ENCODE data around the gene ATG7.
A peak's percentile ranks its signal among the peaks of the same experiment; 100 is the strongest.
"Not testable (repeated sequence)": the region's sequence is repeated elsewhere in the genome, so short reads cannot be mapped to it uniquely, and the experiment has no call there.

Gene ATG7

DNA sequence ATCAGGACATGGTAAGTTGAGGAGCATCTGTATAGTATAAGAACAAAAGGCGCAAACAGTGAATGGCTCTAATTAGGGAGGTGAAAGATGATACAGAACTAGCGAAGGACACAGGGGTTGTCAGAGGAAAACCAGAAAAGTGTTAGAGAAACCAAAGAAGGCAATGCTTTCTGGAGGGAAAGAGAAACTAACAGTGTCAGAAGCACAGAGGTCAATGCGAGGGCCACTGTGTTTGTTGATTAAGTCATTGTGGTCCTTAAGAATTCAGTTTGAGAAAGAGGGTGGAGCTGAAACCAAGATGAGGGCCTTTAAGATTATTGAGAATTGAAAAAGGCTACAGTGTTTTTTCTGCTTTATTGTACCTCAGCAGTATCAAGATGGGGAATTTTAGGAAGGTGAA, 28.8 kb downstream of the ATG7 start:
- DNase-seq: no peak

DNA sequence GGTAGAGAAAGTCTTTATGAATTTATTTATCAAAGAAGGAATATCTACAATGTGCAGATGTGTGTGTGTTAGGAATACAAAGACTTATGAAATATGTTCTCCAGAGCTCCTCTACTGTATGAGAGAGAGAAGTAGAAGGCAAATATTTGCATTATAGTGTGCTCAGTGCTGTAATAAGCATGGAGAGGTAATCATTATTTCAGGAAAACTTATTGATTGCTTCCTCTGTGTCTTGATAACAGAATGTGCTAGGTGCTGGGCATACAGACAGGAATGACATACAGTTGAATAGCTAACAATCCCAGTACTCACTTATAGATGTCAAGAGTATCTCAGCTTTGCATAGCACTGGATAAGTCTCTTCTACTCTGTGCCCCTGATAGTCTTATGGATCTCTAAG, 30.2 kb downstream of the ATG7 start:
- DNase-seq: no peak

DNA sequence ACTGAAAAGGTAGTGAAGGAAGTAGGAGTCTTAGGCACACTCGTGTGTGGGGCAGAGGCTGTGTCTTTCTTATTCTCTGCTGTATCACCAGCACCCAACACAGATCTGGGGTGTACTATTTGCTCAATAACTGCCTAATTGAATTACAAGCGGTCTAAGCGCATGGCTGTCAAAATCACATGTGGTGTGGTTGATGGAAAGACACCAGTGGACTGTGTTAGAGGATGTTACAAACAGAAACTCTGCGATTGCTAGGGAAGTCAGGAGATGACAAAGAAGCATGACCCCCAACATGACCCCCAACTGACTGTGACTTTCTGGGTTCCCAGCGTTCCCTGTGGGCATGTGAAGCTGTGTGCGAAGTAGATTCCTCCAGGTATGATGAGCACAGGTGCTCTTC, 32.0 kb downstream of the ATG7 start:
- DNase-seq: no peak

DNA sequence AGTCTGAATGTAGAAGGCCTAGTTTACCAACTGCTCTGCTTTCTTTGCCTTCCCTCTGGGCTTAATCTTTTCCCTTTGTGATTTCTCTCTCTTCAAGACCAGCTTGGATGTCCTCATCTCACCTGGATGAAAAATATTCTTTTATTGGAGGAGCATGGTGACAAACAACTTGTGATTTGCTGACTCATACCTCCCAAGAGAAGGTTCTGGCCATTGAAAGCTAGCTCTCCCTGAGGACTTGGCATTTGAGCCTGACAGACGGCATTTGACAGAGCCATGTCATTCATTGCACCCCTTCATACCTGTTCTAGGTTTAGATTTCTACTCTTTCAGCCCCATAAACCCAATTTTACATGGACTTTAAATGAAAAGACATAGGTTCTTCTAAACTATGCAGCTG, 33.3 kb downstream of the ATG7 start:
- no peak for DNase-seq

DNA sequence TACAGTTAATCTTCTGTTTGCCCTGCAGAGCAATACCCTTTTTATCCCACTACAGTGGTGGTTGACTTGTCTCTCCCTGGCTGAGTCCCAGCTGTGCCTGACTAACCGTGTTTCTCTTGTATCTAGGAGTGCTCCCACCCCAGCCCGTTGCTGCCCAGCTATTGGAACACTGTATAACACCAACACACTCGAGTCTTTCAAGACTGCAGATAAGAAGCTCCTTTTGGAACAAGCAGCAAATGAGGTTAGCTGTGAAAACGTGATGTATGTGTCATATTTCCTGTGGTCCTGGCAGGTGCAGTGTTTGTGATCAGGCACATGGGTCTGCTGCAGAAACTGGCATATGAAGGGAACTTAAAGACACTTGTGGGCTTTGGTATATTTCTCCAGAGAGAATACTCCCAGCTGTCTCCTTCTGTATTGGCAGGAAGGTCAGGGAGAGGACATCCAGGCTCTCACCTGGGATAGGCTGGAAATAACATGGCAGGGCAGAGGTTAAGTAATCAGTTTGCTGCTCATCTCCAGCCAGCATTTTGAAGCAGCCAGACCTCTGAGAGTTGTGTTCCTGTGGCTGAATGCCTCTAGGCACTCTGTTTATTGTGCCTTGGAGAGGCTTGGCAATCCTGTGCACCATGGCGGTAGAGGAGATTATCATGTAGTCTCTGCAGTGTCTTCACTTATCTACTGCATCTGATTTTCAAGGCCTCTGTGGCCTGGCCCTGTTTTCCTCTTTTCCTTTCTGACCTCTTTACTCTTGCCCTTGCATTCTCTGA, 34.8 kb downstream of the ATG7 start:
- no peak for DNase-seq

DNA sequence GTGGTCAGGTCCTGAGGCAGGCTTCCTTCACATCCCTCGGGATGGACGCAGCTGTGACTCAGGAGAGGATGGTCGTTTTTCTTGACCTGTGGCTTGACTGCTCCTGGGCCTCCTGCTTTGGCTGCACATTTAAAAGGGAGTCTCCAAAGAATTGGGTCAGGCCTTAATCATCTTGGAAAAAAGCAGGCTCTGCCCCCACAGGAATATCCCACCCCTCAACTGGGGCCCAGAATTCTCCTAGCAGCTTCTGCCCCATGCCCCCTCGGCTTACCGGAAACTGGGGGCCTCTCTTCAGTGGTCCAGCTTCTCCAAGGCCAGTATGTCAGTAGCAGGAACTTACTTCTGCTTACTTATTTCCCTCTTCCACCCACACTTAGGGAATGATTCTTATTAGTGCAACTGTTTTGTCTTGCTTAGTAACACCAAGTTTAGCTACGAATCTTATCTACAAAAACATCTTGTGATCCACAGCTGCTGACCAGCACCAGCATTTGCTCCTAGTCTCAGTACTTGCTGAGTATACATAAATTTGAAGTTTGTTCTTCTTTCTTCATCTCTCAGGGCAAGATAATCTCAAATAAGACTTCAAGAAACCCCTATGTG, 35.7 kb downstream of the ATG7 start:
- DNase-seq: no peak

DNA sequence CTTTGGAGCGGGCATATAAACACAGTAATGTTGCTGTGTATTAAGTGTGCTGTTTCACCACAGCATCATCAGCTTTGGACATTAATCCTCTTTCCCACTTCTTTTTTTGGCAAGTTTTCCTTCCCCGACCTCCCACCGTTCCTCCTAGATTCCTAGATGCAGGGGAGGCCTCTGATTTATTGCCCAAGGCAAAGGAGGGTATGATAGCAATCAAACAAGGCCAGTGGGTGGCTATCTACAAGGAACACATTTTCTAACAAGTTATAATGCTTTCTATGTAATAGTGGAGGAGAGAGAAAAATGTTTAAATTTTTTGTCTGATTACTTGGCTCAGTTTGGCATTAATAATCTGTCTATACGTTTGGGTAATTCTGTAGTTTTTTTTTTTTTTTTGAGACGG, 38.1 kb downstream of the ATG7 start:
- no peak for DNase-seq

DNA sequence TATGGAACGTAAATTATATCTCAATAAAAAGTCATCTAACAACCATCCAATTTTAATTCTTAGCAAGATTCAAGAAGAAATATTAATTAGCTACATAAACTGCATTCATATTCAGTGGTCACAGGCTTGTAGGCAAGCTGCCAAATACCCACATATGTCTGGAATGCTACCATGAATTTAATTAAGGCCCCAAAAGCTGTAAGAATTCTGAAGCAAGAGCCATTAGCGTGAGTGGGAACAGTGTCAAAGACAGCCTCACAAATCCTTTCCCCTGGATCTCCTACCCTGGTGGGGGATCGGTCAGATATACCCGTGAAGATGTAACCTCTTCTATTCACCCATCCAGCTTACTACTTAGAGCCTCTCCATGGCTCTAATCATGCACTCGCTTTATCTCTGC, 40.0 kb downstream of the ATG7 start:
- DNase-seq: no peak

DNA sequence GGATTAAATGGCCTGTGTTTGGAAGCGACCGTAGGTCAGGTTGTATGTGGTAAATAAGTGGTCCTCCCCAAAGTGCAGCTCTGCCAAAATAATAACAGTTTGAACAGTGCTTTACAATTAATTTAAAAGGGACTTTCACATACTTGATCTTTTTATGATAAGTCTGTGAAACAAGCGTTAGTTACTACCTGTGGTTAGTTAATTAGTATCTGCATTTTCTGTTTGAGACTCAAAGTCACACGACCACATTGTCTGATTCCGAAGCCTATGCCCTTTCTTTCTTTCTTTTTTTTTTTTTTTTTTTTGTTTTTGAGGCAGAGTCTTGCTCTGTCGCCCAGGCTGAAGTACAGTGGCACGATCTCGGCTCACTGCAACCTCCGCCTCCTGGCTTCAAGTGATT, 45.1 kb downstream of the ATG7 start:
- no peak for DNase-seq

DNA sequence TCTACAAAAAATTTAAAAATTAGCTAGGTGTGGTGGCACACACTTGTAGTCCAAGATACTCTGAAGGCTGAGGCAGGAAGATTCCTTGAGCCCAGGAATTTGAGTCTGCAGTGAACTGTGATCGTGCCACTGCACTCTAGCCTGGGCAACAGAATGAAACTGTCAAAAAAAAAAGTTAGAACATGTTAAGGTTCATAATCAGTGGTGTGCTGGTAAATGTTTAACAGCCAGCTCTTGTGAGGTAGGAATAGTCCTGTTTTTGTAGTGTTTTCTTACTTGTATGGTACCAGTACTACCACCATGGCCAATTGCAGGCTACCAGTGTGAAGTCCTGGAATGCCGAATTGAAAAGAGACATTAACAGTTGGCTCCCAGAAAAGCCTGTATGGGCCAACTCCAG, 50.7 kb downstream of the ATG7 start:
- no peak for DNase-seq

DNA sequence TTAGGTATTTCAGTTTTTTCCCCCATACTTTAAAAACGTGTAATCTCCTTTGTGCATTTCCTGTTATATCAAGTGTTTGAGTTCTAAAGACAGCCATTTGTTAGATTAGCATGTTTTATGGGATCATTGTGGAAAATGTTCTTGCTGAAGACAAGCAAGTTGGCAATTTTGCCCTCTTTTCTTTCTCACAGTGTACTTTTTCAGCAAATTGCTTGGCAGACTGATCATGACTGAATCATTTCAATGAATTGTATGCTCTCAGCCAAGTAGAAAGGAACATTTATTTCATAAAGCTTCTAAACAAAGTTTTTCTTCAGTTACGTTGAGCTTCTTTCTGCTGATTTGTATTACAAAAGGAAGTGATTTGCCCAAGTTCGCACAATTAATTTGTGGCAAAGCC, 51.6 kb downstream of the ATG7 start:
- no peak for DNase-seq

DNA sequence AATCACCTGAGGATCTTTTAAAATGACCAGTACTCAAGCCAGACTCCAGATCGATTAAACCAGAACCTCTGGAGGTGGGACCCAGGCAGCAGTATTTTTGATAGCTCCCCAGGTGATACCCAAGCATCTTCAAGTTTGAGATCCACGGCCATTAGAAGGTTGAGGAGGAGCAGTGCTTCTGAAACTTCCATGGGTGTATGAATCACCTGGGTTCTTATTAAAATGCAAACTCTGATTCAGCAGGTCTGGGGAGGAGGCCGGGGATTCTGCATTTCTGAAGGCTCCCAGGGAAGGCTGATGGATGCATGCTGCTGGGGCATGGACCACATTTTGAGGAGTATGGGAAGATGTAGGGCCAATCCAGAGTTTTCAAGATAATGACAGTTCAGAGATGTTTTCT, 55.4 kb downstream of the ATG7 start:
- no peak for DNase-seq

DNA sequence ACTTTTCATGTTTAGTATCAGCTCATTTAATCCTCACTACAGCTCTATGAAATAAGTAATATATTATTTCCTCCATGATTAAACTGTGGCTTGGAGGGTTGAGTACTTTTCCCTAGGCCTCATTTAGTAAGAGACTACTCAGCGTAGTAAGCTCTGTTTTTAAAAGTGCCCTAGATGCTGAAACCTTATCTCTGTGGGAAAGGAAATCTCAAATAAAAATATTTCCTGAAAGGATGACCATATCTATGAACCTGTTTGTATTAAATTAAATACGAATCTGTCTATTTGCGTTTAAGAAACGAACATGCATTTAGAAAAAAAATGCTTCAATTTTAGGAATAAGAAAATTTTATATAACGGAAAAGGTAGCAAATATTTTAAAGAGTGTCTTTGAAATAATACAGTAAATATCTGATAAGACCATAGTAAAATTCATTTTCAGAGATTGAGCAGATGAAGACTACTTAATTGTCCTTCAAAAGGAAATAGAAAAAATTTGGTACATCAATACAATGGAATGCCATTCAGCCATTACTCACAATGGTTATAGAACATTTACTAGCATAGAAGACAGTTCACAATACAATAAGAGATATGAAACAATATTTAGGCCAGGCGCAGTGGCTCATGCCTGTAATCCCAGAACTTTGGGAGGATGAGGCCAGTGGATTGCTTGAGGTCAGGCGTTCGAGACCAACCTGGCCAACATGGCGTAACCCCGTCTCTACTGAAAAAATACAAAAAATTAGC, 56.2 kb downstream of the ATG7 start:
- no peak for DNase-seq

DNA sequence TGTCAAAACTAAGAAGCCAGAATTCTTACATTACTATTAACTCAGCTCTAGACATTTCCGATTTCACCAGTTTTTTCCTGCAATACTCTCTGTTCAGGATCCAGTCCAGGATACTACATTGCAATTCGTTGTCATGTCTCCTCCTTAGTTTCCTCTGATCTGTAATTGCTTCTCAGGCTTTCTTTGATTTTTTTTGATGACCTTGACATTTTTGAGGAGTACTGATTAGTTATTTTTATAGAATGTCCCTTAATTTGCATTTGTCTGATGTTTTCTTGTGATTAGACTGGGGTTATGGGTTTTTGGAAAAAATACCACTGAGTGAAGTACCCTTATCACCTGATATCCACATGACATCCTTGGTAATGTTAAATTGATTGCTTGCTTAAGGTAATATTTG, 57.6 kb downstream of the ATG7 start:
- no peak for DNase-seq

DNA sequence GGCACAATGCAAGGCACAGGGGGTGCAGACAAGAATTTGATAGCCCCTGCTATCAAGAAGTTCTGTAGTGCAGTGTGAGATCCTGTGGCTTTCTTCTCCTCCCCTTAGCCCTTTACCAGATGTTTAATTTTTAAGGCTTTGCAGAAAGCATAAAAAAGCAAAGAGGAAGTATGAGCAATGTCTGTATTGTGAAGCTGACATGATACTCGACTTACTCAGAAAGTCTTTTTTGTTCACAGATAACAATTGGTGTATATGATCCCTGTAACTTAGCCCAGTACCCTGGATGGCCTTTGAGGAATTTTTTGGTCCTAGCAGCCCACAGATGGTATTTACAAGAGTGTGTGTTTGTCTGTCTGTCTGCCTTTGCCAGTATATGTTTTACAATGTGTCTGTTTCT, 58.9 kb downstream of the ATG7 start:
- DNase-seq: no peak

DNA sequence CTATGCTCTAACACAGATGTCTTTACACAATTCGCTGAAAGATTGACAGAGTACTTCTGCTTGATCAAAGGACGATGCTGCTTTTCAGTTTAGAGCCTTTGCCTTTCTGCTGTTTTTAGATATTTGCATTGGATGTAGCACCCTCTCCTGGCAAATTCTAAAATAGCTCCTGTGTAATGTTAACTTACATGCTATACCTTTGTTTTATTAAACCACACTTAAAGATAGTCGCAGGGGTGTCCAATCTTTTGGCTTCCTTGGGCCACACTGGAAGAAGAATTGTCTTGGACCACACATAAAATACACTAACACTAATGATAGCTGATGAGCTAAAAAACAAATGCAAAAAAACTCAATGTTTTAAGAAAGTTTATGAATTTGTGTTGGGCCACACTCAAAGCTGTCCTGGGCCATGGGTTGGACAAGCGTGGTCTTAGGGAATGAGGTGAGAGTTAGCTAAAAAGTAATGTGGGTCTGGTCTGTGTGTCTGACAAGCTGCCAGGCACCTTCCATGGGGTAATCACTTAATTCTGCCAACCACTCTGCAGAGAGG, 62.9 kb downstream of the ATG7 start:
- peak; percentile 39 to 40 for DNase-seq

DNA sequence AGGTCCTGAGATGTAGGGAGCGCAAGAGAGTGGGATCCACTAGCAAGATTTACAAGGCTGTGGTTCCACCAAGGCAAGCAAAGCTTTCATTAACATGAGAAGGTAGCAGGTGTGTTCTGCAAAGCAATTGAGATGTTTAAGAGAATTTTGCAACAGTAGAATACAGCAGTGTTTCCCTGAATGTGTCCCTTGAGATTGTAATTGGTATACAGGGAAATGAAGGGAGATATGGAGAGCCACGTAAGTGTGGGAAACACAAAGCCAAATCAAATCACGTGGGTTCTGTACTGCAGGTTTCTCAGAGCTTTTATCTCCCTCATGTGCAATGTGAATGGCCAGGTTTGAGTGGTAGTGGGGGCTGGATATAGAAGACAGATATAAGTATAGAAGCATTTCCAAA, 67.3 kb downstream of the ATG7 start:
- no peak for DNase-seq

DNA sequence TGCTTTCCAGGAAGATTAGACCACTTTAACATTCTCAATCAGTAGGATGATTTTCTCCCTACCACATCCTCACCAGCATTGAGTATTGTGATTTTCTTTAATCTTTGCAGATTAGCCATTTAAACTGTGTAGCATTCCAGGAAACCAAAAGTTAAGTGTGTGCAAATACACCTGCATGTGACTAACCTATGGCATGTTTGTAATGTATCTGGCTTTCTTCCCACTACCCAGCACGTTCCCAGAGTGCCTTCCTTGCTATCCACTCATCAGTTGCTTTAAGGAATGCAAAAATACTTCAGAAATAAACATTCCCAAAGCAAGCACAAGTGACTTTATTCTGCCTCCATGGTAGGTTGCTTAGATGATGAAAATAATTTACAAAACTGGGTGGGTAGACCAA, 74.2 kb downstream of the ATG7 start:
- no peak for DNase-seq

DNA sequence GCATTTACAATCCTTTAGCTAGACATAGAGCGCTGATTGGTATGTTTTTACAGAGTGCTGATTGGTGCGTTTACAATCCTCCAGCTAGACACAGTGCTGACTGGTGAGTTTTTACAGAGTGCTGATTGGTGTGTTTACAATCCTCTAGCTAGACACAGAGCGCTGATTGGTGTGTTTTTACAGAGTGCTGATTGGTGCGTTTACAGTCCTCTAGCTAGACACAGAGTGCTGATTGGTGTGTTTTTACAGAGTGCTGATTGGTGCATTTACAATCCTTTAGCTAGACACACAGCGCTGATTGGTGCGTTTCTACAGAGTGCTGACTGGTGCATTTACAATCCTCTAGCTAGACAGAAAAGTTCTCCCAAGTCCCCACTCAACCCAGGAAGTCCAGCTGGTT, 76.7 kb downstream of the ATG7 start:
- DNase-seq: not testable (repeated sequence)

DNA sequence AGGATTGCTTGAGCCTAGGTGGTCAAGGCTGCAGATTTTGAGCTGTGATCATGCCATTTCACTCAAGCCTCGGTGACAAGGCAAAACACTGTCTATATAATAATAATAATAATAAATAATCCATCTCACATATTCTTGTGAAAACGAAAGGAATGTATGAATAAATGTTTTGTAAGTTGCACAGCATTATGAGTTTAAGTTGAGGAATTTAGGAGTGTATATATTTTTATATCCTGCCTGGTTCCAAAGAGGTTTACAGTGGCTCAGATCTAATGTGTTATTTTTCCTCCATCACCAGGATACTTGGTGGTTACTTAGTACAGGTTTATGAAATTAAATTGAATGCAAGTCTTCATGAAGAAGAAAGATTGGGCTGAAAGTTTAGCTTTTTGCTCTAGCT, 77.2 kb downstream of the ATG7 start:
- no peak for DNase-seq

DNA sequence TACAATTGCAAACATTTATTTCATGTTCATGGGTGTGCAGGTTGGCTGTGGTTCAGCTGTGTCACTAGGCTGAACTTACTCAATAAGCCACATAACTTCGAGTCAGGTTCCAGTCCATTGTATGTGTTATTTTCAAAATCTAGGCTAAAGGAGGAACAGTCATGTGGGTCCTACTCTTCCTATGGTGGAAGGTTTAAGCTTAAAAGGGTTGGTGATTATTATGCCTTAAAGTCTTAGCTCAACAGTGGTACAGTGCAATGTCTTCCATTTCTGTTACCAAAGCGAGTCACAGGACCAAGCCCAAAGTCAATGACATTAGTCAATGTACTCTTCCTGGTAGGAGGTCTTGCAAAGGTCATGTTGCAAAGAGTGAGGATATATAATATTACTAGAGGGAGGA, 78.2 kb downstream of the ATG7 start:
- DNase-seq: no peak

DNA sequence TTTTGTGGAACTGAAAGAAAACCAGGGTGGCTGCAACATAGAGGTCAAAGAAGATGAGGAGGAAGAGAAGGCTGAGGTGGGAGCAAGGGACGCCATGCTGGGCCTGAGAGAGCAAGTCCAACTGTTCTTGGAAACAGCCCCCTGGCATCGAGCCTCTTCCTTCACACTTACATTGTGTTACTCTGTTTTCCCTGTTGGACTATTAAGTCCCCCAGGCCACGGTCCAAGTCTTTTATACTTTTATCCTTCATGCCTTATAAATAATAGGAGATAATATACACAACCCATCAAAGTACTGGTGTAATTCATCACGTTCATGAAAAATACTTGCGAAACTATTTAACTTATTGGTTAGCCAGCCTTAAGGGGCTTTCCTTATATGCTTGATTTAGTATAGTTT, 79.3 kb downstream of the ATG7 start:
- DNase-seq: no peak

DNA sequence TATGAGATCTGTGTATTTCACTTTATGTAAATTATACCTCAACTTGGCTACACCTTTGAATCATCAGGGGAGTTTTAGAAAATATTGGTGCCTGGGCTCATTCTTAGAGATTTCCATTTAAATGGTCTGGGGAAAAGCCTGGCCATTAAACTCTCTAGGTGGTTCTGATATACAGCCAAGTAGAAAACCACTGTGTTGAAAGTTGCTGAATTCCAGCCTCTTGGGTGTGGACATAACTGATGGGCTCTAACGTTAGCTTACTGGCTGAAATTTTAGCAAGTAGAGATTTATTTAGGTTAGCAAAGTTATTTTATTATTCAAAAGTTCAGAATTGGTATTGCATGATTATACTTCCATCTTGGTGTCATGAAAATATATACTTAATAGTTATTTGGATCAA, 84.1 kb downstream of the ATG7 start:
- DNase-seq: no peak

DNA sequence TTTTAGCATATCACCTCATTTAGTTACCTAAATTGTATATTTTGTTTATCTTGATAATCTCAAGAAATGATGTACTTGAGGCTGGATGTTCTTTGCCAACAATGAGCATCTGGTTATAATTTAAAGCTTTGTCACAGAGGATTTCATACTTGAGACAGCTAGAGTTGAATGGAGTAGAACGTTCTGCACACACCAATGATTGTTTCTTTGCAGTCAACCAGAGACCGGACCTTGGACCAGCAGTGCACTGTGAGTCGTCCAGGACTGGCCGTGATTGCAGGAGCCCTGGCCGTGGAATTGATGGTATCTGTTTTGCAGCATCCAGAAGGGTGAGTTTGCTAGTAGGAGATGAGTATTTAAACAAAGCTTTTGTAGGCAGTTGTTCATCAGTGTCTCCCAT, 90.4 kb downstream of the ATG7 start:
- DNase-seq: no peak
